ENCODE data around the gene CPNE7. TPM values are rescaled to one million over a fixed set of nuclear protein-coding genes. Genes with fewer than 3 reads are reported as not detected.

The CPNE7 gene
- total RNA-seq, 1 experiment from 2014 or later = 40.4 TPM

GRCh38 chr16:89571636-89572035 lies 3.9 kb upstream of the CPNE7 start:
- H3K36me3 Mint-ChIP-seq (ENCODE audit: insufficient read depth, unreplicated experiment) = peaks cover 46% of the 10 kb centered on the region

GRCh38 chr16:89572073-89572484 lies 3.5 kb upstream of the CPNE7 start:
- H3K27me3 Mint-ChIP-seq (ENCODE audit: insufficient read depth, unreplicated experiment) = no peaks in the 10 kb centered on the region
- POLR2A ChIA-PET = no interaction called here

More at GRCh38 chr16:89571636-89572035, 3.9 kb upstream of the CPNE7 start:
- Mint-ChIP-seq H3K27ac (ENCODE audit: unreplicated experiment) (no peak overlapping the region), H3K27me3 (ENCODE audit: insufficient read depth, unreplicated experiment) (no peaks in the 10 kb centered on the region), H3K4me3 (ENCODE audit: unreplicated experiment) (no peak overlapping the region), H3K4me1 (ENCODE audit: low read depth, unreplicated experiment) (peaks cover 14% of the 10 kb centered on the region), H3K9me3 (ENCODE audit: unreplicated experiment) (no peaks in the 10 kb centered on the region)
- no peak for DNase-seq
- Histone ChIP-seq H3K4me1 (peaks cover 27% of the 10 kb centered on the region), H3K36me3 (ENCODE audit: control insufficient read depth, insufficient read depth, low read length) (no peaks in the 10 kb centered on the region), H3K27me3 (replicated peaks; ENCODE audit: control insufficient read depth, insufficient read depth, low read length) (no peaks in the 10 kb centered on the region), H3K4me3 (ENCODE audit: low read depth, low read length) (no peak overlapping the region), H3K9me3 (no peaks in the 10 kb centered on the region)
- no peak for TF ChIP-seq CTCF (IDR thresholded peaks at IDR 0.05; ENCODE audit: insufficient read depth in 1 of 2, low read depth in 1 of 2, low read length in 1 of 2, severe bottlenecking in 1 of 2, unreplicated experiment in 1 of 2)
- POLR2A ChIA-PET = no interaction called here
- intact Hi-C loops (cut with micrococcal nuclease; ENCODE audit: unreplicated experiment) = loop anchor here (1.0 kb wide), 1 partner anchor 70 kb away; no protein-coding TSS in a partner anchor
- CTCF ChIA-PET = no interaction called here
- BruUV-seq (replicated peaks) = no TSS peak

GRCh38 chr16:89572485-89573205 lies 2.9 kb upstream of the CPNE7 start:
- no peaks in the 10 kb centered on the region for H3K27me3 Mint-ChIP-seq (ENCODE audit: insufficient read depth, unreplicated experiment)
- no peak overlapping the region for H3K27ac Mint-ChIP-seq (ENCODE audit: unreplicated experiment)
- H3K36me3 Mint-ChIP-seq (ENCODE audit: insufficient read depth, unreplicated experiment) = peaks cover 38% of the 10 kb centered on the region
- Histone ChIP-seq H3K4me1 (peaks cover 27% of the 10 kb centered on the region), H3K4me3 (ENCODE audit: low read depth, low read length) (no peak overlapping the region), H3K36me3 (ENCODE audit: control insufficient read depth, insufficient read depth, low read length) (no peaks in the 10 kb centered on the region), H3K27me3 (replicated peaks; ENCODE audit: control insufficient read depth, insufficient read depth, low read length) (no peaks in the 10 kb centered on the region), H3K9me3 (no peaks in the 10 kb centered on the region)
- intact Hi-C loops (cut with micrococcal nuclease; ENCODE audit: unreplicated experiment) = loop anchor here (1.0 kb wide), 1 partner anchor 69 kb away; no protein-coding TSS in a partner anchor
- peak overlapping the region; percentile 32 for H3K4me3 Mint-ChIP-seq (ENCODE audit: unreplicated experiment)
- no TSS peak for BruUV-seq (replicated peaks)
- H3K4me1 Mint-ChIP-seq (ENCODE audit: low read depth, unreplicated experiment) = peaks cover 14% of the 10 kb centered on the region
- H3K9me3 Mint-ChIP-seq (ENCODE audit: unreplicated experiment) = no peaks in the 10 kb centered on the region
- no peak for DNase-seq
- CTCF ChIA-PET = no interaction called here
- POLR2A ChIA-PET = no interaction called here
- no peak for TF ChIP-seq CTCF (IDR thresholded peaks at IDR 0.05; ENCODE audit: insufficient read depth in 1 of 2, low read depth in 1 of 2, low read length in 1 of 2, severe bottlenecking in 1 of 2, unreplicated experiment in 1 of 2)

More at GRCh38 chr16:89572073-89572484, 3.5 kb upstream of the CPNE7 start:
- Histone ChIP-seq H3K27me3 (replicated peaks; ENCODE audit: control insufficient read depth, insufficient read depth, low read length) (no peaks in the 10 kb centered on the region), H3K4me1 (peaks cover 27% of the 10 kb centered on the region), H3K4me3 (ENCODE audit: low read depth, low read length) (no peak overlapping the region), H3K36me3 (ENCODE audit: control insufficient read depth, insufficient read depth, low read length) (no peaks in the 10 kb centered on the region), H3K9me3 (no peaks in the 10 kb centered on the region)
- CTCF ChIA-PET = no interaction called here
- peaks cover 14% of the 10 kb centered on the region for H3K4me1 Mint-ChIP-seq (ENCODE audit: low read depth, unreplicated experiment)
- H3K36me3 Mint-ChIP-seq (ENCODE audit: insufficient read depth, unreplicated experiment) = peaks cover 42% of the 10 kb centered on the region
- BruUV-seq (replicated peaks) = no TSS peak
- no peak for TF ChIP-seq CTCF (IDR thresholded peaks at IDR 0.05; ENCODE audit: insufficient read depth in 1 of 2, low read depth in 1 of 2, low read length in 1 of 2, severe bottlenecking in 1 of 2, unreplicated experiment in 1 of 2)
- DNase-seq = no peak
- intact Hi-C loops (cut with micrococcal nuclease; ENCODE audit: unreplicated experiment) = loop anchor here (1.0 kb wide), 1 partner anchor 69 kb away; no protein-coding TSS in a partner anchor
- no peak overlapping the region for H3K27ac Mint-ChIP-seq (ENCODE audit: unreplicated experiment)
- H3K9me3 Mint-ChIP-seq (ENCODE audit: unreplicated experiment) = no peaks in the 10 kb centered on the region
- no peak overlapping the region for H3K4me3 Mint-ChIP-seq (ENCODE audit: unreplicated experiment)

Measured in Caco-2 (cell line).